ENCODE measurements around the gene CYP4A11. TPM values are rescaled to one million over a fixed set of nuclear protein-coding genes. Genes with fewer than 3 reads are reported as not detected.
"Not testable (repeated sequence)": the region's sequence is repeated elsewhere in the genome, so short reads cannot be mapped to it uniquely, and the experiment has no call there.

The CYP4A11 gene, protein sequence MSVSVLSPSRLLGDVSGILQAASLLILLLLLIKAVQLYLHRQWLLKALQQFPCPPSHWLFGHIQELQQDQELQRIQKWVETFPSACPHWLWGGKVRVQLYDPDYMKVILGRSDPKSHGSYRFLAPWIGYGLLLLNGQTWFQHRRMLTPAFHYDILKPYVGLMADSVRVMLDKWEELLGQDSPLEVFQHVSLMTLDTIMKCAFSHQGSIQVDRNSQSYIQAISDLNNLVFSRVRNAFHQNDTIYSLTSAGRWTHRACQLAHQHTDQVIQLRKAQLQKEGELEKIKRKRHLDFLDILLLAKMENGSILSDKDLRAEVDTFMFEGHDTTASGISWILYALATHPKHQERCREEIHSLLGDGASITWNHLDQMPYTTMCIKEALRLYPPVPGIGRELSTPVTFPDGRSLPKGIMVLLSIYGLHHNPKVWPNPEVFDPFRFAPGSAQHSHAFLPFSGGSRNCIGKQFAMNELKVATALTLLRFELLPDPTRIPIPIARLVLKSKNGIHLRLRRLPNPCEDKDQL
- total RNA-seq = 0.36 TPM

GRCh38 chr1:46941135-46941694 lies at the start of gene CYP4A11:
TSS of gene CYP4A11 (minus strand) at chr1:46941476. CDS start at chr1:46941433, 43 bp downstream.
- DNase-seq (ENCODE audit: low spot score) = no peak
- ATAC-seq = no peak
- intact Hi-C loops (cut with DNase I) = no loop called here

GRCh38 chr1:46990541-46990940 lies 49.3 kb upstream of the CYP4A11 start:
- intact Hi-C loops (cut with DNase I); DNase-seq (ENCODE audit: low spot score): not testable (repeated sequence)

GRCh38 chr1:46983830-46984586 lies 42.7 kb upstream of the CYP4A11 start:
- ATAC-seq (no peak), DNase-seq (ENCODE audit: low spot score) (no peak)
- intact Hi-C loops (cut with DNase I) = no loop called here

More at GRCh38 chr1:46990541-46990940, 49.3 kb upstream of the CYP4A11 start:
- not testable (repeated sequence) for ATAC-seq

- intact Hi-C loops (cut with DNase I) = no loop called here
- DNase-seq (ENCODE audit: low spot score) = no peak
- no peak for ATAC-seq
Measured at GRCh38 chr1:46983166-46983829, 42.0 kb upstream of the CYP4A11 start.

- DNase-seq (ENCODE audit: low spot score) = no peak
- no peak for ATAC-seq
- intact Hi-C loops (cut with DNase I) = no loop called here
Measured at GRCh38 chr1:46969014-46969619, 27.8 kb upstream of the CYP4A11 start.

- ATAC-seq; intact Hi-C loops (cut with DNase I); DNase-seq (ENCODE audit: low spot score): not testable (repeated sequence)
Measured at GRCh38 chr1:46962272-46962671, 21.0 kb upstream of the CYP4A11 start.

- intact Hi-C loops (cut with DNase I) = no loop called here
- no peak for DNase-seq (ENCODE audit: low spot score)
- ATAC-seq = no peak
Measured at GRCh38 chr1:46961066-46961758, 19.9 kb upstream of the CYP4A11 start.

GRCh38 chr1:46960250-46960649 lies 19.0 kb upstream of the CYP4A11 start:
- DNase-seq (ENCODE audit: low spot score) (no peak), ATAC-seq (no peak)
- intact Hi-C loops (cut with DNase I) = no loop called here

GRCh38 chr1:46955116-46955515 lies 13.8 kb upstream of the CYP4A11 start:
- DNase-seq (ENCODE audit: low spot score); intact Hi-C loops (cut with DNase I): not testable (repeated sequence)

GRCh38 chr1:46953847-46954246 lies 12.6 kb upstream of the CYP4A11 start:
- ATAC-seq; DNase-seq (ENCODE audit: low spot score); intact Hi-C loops (cut with DNase I): not testable (repeated sequence)

More at GRCh38 chr1:46955116-46955515, 13.8 kb upstream of the CYP4A11 start:
- not testable (repeated sequence) for ATAC-seq

DNA sequence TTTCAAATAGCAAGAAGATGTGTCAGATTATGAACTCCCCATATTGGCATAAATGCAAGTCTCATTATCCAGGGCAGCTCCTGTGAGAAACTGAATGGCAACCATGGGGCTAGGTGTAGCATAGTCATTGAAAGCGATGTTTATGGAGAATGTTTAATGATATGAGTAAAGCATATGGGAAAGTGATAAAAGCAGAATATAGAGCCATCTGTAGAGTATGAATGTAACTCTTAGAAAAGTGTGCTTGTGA lies 8.1 kb upstream of the CYP4A11 start:
- ATAC-seq; intact Hi-C loops (cut with DNase I); DNase-seq (ENCODE audit: low spot score): not testable (repeated sequence)

DNA sequence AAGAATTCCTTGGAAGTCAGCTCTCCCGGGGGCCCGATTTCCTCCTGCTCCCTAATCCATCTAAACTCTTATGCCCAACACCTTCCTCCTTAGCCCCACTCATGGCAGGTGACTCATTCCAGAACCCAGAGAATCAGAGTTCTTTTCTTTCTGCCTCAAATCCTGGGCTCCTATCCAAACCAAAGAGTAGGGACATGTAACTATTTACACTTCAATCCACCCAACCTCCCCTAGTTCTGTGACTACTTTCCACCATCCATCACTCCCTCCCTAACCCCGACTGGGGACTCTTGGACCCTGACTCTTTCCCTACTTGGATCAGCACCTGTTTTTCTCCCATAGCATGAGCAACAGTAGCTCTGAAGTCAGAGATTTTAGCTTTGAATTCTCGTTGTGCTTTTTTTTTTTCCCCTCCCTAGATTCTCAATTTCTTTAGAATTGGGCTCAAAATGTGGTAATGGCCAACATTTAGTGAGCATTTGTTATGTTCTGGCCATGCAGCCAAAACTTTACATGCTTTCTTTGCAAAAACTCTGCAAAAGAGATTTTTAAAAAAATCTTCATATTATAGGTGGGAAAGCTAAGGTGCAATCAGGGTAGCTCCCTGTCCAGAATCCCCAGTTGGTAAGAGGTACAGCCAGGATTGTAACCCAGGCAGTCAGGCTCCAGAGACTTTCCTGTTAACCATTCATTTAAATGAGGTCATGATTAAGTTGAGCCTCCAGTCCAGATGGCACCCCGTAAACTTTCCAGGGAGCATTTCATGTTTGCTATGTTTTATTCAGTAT lies 7.5 kb upstream of the CYP4A11 start:
- no peak for DNase-seq (ENCODE audit: low spot score)
- peak; percentile 41 for ATAC-seq
- intact Hi-C loops (cut with DNase I) = no loop called here

- ATAC-seq; intact Hi-C loops (cut with DNase I); DNase-seq (ENCODE audit: low spot score): not testable (repeated sequence)
Measured at GRCh38 chr1:46947706-46948105, 6.4 kb upstream of the CYP4A11 start.

DNA sequence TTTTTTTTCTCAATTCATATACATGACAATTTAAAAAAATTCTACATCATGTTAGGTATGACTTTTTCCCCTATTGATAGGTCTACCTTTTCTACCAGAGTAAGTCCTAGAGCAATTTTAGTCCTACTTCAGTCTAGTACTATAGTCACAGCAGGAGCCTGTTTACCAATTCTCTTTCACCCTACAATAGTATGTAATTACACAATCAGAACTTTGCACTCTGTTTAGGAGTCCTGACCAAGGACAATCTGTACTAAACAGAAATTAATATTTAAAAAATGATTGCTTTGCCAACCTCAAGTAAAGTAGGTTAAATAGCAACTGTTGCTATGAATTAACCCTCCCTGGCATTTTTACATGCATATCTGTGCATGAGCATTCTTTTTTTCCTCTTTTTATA lies 810 bp upstream of the CYP4A11 start:
- ATAC-seq = no peak
- intact Hi-C loops (cut with DNase I) = no loop called here
- DNase-seq (ENCODE audit: low spot score) = no peak

- DNase-seq (ENCODE audit: low spot score) = no peak
- intact Hi-C loops (cut with DNase I) = no loop called here
- no peak for ATAC-seq
Measured at GRCh38 chr1:46940307-46940706, 969 bp downstream of the CYP4A11 start.

- ATAC-seq = no peak
Measured at GRCh38 chr1:46937270-46937669, 4.0 kb downstream of the CYP4A11 start.

DNA sequence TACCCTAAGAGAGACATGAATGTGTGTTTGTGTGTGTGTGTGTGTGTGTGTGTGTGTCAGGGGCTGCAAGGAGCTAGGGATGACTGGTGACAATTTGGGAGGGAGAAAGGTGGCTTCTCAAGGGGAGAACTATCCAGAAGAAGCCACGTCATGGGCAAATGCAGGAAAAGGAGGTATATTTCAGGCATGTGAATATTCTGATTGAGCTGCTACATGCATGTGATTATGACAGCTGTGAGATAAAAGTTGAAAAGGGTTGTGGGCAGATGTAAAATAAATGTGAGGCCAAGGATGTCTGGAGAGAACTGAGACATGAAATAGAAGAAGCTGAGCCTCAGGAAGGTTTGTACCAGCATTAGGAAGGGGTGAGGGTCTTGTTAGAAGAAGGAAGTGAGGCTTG lies 4.5 kb downstream of the CYP4A11 start:
- intact Hi-C loops (cut with DNase I) = no loop called here
- ATAC-seq (no peak), DNase-seq (ENCODE audit: low spot score) (no peak)

More at GRCh38 chr1:46937270-46937669, 4.0 kb downstream of the CYP4A11 start:
- intact Hi-C loops (cut with DNase I) = no loop called here
- no peak for DNase-seq (ENCODE audit: low spot score)
